HepG2 (cell line): ENCODE results near the gene FANCD2. TPM values are rescaled to one million over a fixed set of nuclear protein-coding genes. Genes with fewer than 3 reads are reported as not detected.

Source experiments
- ATAC-seq: fragments of 200-7000 bp; cut with Tn5 transposase; 3 replicates; pipeline ENCODE4 v1.9.1; 2020; ENCODE audit warnings: mild to moderate bottlenecking, moderate library complexity
- BruUV-seq: library from RNA; stranded (reverse); fragments of 400-500 nt; replicated peaks from 2 replicates; lab custom pipeline; 2021; lab: Mats Ljungman, UMichigan
- CTCF ChIA-PET: fragments of 300-600 bp; formaldehyde crosslinking; extraction: SDS; loops from one replicate; lab custom pipeline; 2021; ENCODE audit warnings: low total read pairs, inconsistent platforms, low intra/inter-chr PET ratio; lab: Yijun Ruan, JAX
- POLR2A ChIA-PET: fragments of 350-600 bp; sonication (Branson Sonifier 250); formaldehyde crosslinking; loops from one replicate; lab custom pipeline; 2020; ENCODE audit warnings: antibody characterized with exemption, inconsistent platforms; lab: Yijun Ruan, JAX
- DNase-seq: peaks from one replicate; pipeline ENCODE4 v3.0.0-alpha.2; 2015; ENCODE audit warnings: low spot score
- FAIRE-seq: peaks from 3 replicates; lab custom pipeline; 2011; peaks lifted over from hg19 to GRCh38; lab: Jason Lieb, UNC
- H2AFZ ChIP-seq: one replicate; pipeline ENCODE4 v1.6.1; 2011; ENCODE audit warnings: low read length, inconsistent platforms
- H3K27ac ChIP-seq: fragments of 300-600 bp; 3 replicates; pipeline ENCODE4 v1.8.0; 2011; ENCODE audit warnings: mixed run types, mild to moderate bottlenecking, mixed read lengths, low read length, inconsistent platforms; ENCODE audit not compliant: insufficient read depth; ENCODE audit errors: extremely low read length
- H3K27me3 ChIP-seq, 2 experiments: fragments of 200-600 bp in 1 of 2; 2 replicates in 1 of 2; 3 replicates in 1 of 2; pipeline versions ENCODE4 v1.6.0 to v1.8.0; 2011; ENCODE audit warnings: low read length in 2 of 2, mild to moderate bottlenecking in 2 of 2, moderate library complexity in 2 of 2, inconsistent platforms in 1 of 2; ENCODE audit not compliant: insufficient read depth in 2 of 2, control insufficient read depth in 1 of 2
- H3K36me3 ChIP-seq, 2 experiments: fragments of 200-600 bp in 1 of 2; replicated peaks in 1 of 2; 2 replicates in 1 of 2; 3 replicates in 1 of 2; pipeline versions ENCODE4 v1.5.1 to v1.8.0; 2011; ENCODE audit warnings: low read length in 2 of 2, inconsistent platforms in 1 of 2; ENCODE audit not compliant: insufficient read depth in 2 of 2, control insufficient read depth in 1 of 2
- H3K4me1 ChIP-seq: 2 replicates; pipeline ENCODE4 v1.5.1; 2012; ENCODE audit warnings: low read length, inconsistent platforms; ENCODE audit not compliant: insufficient read depth
- H3K4me2 ChIP-seq: 2 replicates; pipeline ENCODE4 v1.6.0; 2011; ENCODE audit warnings: low read depth, low read length, inconsistent platforms
- H3K4me3 ChIP-seq, 3 experiments: fragments of 200-600 bp in 1 of 3; sonication (generic), shearing (Covaris generic) in 1 of 3; replicated peaks in 1 of 3; 2 replicates each; pipeline ENCODE4 v1.5.1; 2011 to 2016; ENCODE audit warnings: low read length in 3 of 3, inconsistent platforms in 2 of 3, low read depth in 2 of 3, mild to moderate bottlenecking in 2 of 3, control low read depth in 1 of 3, mixed read lengths in 1 of 3; ENCODE audit not compliant: insufficient read depth in 1 of 3
- H3K79me2 ChIP-seq: one replicate; pipeline ENCODE4 v1.6.1; 2011; ENCODE audit warnings: low read length, inconsistent platforms; ENCODE audit not compliant: insufficient read depth
- H3K9ac ChIP-seq: 2 replicates; pipeline ENCODE4 v1.6.0; 2011; ENCODE audit warnings: mild to moderate bottlenecking, low read depth, low read length, inconsistent platforms; ENCODE audit not compliant: insufficient read depth
- H3K9me3 ChIP-seq: 2 replicates; pipeline ENCODE4 v1.5.1; 2012; ENCODE audit warnings: mild to moderate bottlenecking, low read length
- H4K20me1 ChIP-seq: 2 replicates; pipeline ENCODE4 v1.6.0; 2011; ENCODE audit warnings: inconsistent platforms, mild to moderate bottlenecking, low read length, moderate library complexity; ENCODE audit not compliant: insufficient read depth
- CTCF ChIP-seq: sonication (generic); formaldehyde crosslinking; IDR thresholded peaks from 2 replicates; pipeline ENCODE4 v1.5.0; 2020; ENCODE audit warnings: mild to moderate bottlenecking, missing genetic modification reagents, moderate library complexity
- DNMT3B ChIP-seq: conservative IDR thresholded peaks from 2 replicates; pipeline ENCODE4 v1.6.1; 2016; ENCODE audit warnings: missing biosample characterization, control low read depth
- ESRRA ChIP-seq: sonication (generic); formaldehyde crosslinking; IDR thresholded peaks from 2 replicates; pipeline ENCODE4 v1.5.1; 2020; ENCODE audit warnings: mild to moderate bottlenecking, low read depth, missing genetic modification reagents
- HOXA3 ChIP-seq: sonication (generic); formaldehyde crosslinking; IDR thresholded peaks from 2 replicates; pipeline ENCODE4 v1.5.0; 2020; ENCODE audit warnings: missing genetic modification reagents
- RNF219 ChIP-seq: sonication (generic); formaldehyde crosslinking; IDR thresholded peaks from 2 replicates; pipeline ENCODE4 v1.5.0; 2020; ENCODE audit warnings: mild to moderate bottlenecking, missing genetic modification reagents
- SP5 ChIP-seq: IDR thresholded peaks from 2 replicates; pipeline ENCODE4 v1.6.1; 2016; ENCODE audit warnings: low read depth, borderline replicate concordance
- ZNF431 ChIP-seq: sonication (generic); formaldehyde crosslinking; IDR thresholded peaks from 2 replicates; pipeline ENCODE4 v1.9.0; 2022; ENCODE audit warnings: missing genetic modification reagents, low read depth, mild to moderate bottlenecking, borderline replicate concordance
- ZNF629 ChIP-seq: sonication (generic); formaldehyde crosslinking; conservative IDR thresholded peaks from 2 replicates; pipeline ENCODE4 v1.5.0; 2020; ENCODE audit warnings: missing genetic modification reagents
- WGBS: methylation state at CpG from one replicate; pipeline ENCODE4 v1.1.6; 2017; ENCODE audit warnings: low lambda C conversion rate; 5-methylcytosine and 5-hydroxymethylcytosine counted together
- in situ Hi-C: cut with HindIII; loops from 2 replicates; pipeline ENCODE4 v1.10.0; 2017; ENCODE audit warnings: low pct_unique_long_range_greater_than_20kb; ENCODE audit not compliant: extremely low pct_ligation_motif_present
- intact Hi-C: fragments of 100-400 bp; cut with micrococcal nuclease; formaldehyde crosslinking; loops from one replicate; pipeline ENCODE4 v1.10.0; 2022; ENCODE audit not compliant: unreplicated experiment
- polyA plus RNA-seq, 8 experiments: library from polyadenylated mRNA; depleted of rRNA in 3 of 8; stranded (reverse) in 7 of 8; unstranded in 1 of 8; fragments of >200 nt; fragmentation: Illumina TruSeq in 4 of 8; extraction: Trizol in 4 of 8; gene quantifications; 2 replicates each; pipeline versions ENCODE4 v1.2.1 to v1.2.3, GENCODE V29; 2011 to 2016; ENCODE audit warnings: low read depth in 4 of 8, missing spikeins in 1 of 8, mixed read lengths in 1 of 8; ENCODE audit not compliant: insufficient read depth in 1 of 8
- total RNA-seq, 5 experiments: library from RNA; depleted of rRNA; stranded (reverse); fragments of >200 nt; fragmentation: Illumina TruSeq; extraction: Trizol; gene quantifications; 2 replicates each; pipeline ENCODE4 v1.2.3, GENCODE V29; 2016; ENCODE audit warnings: low read depth in 1 of 5

Gene FANCD2
- total and polyA plus RNA-seq, 2 of the 13 experiments (the other 11 are each of a cell fraction or from before 2014, with no cell fraction given): 10.1 to 42.0 TPM

- TF ChIP-seq SP5 (CRISPR knock-in tag) (no peak), HOXA3 (CRISPR knock-in tag) (no peak), ZNF629 (CRISPR knock-in tag) (peak; percentile 84), DNMT3B (CRISPR knock-in tag) (no peak), ESRRA (CRISPR knock-in tag) (peak; percentile 93; the same call in 1 of the 2 replicates), RNF219 (CRISPR knock-in tag) (peak; percentile 4; the same call in 1 of the 2 replicates)
- TF ChIP-seq, all 625 proteins: peak for 4
Measured at GRCh38 chr3:10025205-10026083, 793 bp upstream of the FANCD2 start (continued).

- 94% methylated on average over 5 of the region's 5 CpGs for WGBS
- Histone ChIP-seq H3K27ac (no peak overlapping the region), H3K9me3 (no peaks in the 10 kb centered on the region), H3K9ac (no peak overlapping the region), H3K79me2 (no peaks in the 10 kb centered on the region), H3K4me2 (no peak overlapping the region), H3K36me3 (peaks cover 8 to 48% of the 10 kb centered on the region in 2 experiments; a peak in 4 of 5 replicates), H3K27me3 (no peaks in the 10 kb centered on the region), H3K4me1 (no peaks in the 10 kb centered on the region), H2AFZ (no peak overlapping the region), H4K20me1 (no peaks in the 10 kb centered on the region), H3K4me3 (no peak overlapping the region)
- FAIRE-seq: no peak
- no TSS peak for BruUV-seq
- no peak for ATAC-seq
- CTCF ChIA-PET: no interaction called here
- POLR2A ChIA-PET: no interaction called here
- DNase-seq: no peak
- intact Hi-C loops (no loop called here), in situ Hi-C loops (loop anchor here (10.0 kb wide), 1 partner anchor 1834 kb away; no protein-coding TSS in a partner anchor)
- TF ChIP-seq CTCF (CRISPR knock-in tag): peak; percentile 18; the same call in 1 of the 2 replicates
- TF ChIP-seq ZNF431: no peak
Measured at GRCh38 chr3:10041034-10041433, 14.8 kb downstream of the FANCD2 start.
